ENCODE results near the gene LRRC9. TPM values are rescaled to one million over a fixed set of nuclear protein-coding genes. Genes with fewer than 3 reads are reported as not detected.

The LRRC9 gene
- total RNA-seq, 4 donors from 2014 or later = 0.16 to 0.25 TPM; not detected in 2

DNA sequence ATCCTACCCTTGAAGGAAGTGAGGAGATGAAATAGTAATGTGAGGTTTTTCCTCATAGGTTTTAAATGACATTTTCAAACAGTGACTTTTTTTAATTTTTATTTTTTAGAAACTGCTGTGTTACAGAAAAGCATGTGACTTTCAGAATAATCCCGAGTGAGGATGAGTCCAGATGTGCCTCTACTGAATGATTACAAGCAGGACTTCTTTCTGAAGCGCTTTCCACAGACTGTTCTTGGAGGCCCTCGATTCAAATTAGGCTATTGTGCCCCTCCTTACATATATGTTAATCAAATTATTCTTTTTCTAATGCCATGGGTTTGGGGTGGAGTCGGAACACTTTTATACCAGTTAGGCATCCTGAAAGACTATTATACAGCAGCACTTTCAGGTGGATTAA, 187.5 kb downstream of the LRRC9 start:
- DNase-seq (ENCODE audit: low spot score) (no peak), ATAC-seq (ENCODE audit: low FRiP score) (no peak)
- TF ChIP-seq CTCF (IDR thresholded peaks at IDR 0.05) = no peak

DNA sequence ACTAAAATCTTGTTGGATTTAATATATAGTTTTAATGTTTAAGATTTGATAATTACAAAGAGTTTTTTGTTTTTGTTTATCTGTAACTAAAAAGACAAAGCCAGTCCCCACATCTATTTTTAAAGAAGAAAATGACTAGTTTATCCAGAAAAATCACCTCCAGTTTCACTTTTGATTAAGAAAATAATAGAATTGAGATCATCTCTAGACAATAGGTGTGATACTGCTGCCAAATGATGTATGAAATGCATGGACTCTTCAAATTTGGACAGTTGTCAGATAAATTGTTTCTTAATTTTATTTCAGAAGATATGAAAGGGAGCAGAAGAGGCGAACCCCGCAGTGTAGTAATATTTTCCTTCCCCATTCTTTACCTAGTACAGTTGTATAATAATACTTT, 191.8 kb downstream of the LRRC9 start:
- no peak for TF ChIP-seq CTCF (IDR thresholded peaks at IDR 0.05)
- no peak for DNase-seq (ENCODE audit: low spot score)
- ATAC-seq (ENCODE audit: low FRiP score) = no peak

Other genes starting within 250 kb of the LRRC9 start
- gene RTN1, start 49.4 kb upstream of the LRRC9 start, total RNA-seq = 10 to 100 TPM; 12.0 to 50.0 (median 20.6) TPM
- 10 to 100 TPM; 42.3 to 70.5 (median 53.3) TPM for gene PCNX4, start 171.8 kb downstream of the LRRC9 start, total RNA-seq
- gene DHRS7, start 245.3 kb downstream of the LRRC9 start, total RNA-seq = 10 to 100 TPM; 56.0 to 82.9 (median 68.4) TPM